Fibroblast of mammary gland (primary cell): Measurements from ENCODE around the gene GORAB.

ENCODE experiments used
- DNase-seq: peaks from one replicate; pipeline ENCODE4 v3.0.0-alpha.2; 2010; ENCODE audit warnings: low read depth
- H3K4me3 ChIP-seq: 2 replicates; pipeline ENCODE4 v1.5.1; 2011; ENCODE audit warnings: low read depth, mild to moderate bottlenecking, low read length, moderate library complexity; ENCODE audit not compliant: control insufficient read depth
- TF ChIP-seq, protein P1 (sequence below): conservative IDR thresholded peaks from 2 replicates; pipeline ENCODE4 v1.5.1; 2011; ENCODE audit warnings: low read depth, low read length, inconsistent platforms; ENCODE audit not compliant: control insufficient read depth, insufficient read depth

Gene GORAB

DNA sequence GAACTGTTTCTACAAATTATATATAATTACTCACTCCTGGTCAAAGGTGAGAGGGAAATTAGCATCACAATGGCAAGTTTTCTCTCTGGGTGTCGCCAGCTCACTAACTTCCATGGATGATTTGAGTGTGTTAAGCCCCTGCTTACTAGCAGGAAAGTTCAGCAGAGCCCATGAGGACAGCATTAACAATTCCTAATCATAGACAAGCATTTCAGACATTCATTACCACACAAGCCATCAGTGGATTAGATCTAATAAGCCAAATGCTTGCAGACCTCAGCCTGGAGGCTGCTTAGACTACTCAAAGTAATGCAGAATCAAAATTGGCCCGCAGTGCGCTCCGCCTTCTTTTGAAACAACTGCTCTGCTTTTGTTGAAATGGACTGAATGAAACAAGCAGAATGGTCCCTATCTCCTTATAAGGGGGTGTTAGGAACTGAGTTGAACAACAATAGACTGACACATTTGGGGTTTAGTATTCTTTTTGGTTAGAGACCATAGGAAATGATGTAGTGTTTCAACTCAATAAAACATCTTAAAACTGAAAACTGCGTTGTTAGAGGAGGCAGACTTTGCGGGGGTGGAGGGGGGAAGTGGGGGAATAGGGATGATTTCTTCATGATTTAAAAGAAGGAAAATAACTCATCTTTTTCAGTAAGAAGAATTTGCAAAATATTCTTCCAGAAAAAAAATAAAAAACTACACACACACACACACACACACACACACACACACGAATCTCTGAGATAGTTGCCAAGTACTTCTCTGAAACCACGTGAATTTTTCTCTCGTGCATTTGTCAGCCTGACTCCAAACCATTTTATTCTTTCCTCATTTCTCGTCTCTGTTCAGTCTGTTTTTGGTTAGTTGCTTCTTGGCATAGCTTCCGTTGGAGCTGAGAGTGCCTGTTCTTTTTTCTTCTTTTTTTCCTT is 54.6 kb downstream of the GORAB start:
- H3K4me3 ChIP-seq = peak overlapping the region; percentile 14

DNA sequence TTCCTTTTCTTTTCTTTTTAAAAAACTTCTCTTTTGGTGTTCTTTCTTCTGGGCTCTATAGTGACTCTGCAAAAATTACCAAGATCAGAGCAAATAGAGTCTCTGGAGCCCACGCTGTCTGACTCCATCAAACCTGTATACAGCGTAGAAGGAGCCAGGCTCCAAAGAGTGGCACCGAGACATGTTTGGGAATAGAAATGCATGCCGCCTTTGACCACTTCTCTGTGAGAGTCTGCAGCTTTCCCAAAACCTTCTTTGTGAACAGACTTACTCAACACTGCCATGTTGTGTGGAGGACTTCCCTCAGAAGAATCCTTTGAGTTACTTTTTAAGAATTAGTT is 55.3 kb downstream of the GORAB start:
- no peak for DNase-seq
- TF ChIP-seq, protein P1, sequence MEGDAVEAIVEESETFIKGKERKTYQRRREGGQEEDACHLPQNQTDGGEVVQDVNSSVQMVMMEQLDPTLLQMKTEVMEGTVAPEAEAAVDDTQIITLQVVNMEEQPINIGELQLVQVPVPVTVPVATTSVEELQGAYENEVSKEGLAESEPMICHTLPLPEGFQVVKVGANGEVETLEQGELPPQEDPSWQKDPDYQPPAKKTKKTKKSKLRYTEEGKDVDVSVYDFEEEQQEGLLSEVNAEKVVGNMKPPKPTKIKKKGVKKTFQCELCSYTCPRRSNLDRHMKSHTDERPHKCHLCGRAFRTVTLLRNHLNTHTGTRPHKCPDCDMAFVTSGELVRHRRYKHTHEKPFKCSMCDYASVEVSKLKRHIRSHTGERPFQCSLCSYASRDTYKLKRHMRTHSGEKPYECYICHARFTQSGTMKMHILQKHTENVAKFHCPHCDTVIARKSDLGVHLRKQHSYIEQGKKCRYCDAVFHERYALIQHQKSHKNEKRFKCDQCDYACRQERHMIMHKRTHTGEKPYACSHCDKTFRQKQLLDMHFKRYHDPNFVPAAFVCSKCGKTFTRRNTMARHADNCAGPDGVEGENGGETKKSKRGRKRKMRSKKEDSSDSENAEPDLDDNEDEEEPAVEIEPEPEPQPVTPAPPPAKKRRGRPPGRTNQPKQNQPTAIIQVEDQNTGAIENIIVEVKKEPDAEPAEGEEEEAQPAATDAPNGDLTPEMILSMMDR = no peak
- peak overlapping the region; percentile 14 for H3K4me3 ChIP-seq

More for the DNA sequence above, 54.6 kb downstream of the GORAB start:
- peak; percentile 85 for DNase-seq
- TF ChIP-seq, protein P1 = no peak

DNA sequence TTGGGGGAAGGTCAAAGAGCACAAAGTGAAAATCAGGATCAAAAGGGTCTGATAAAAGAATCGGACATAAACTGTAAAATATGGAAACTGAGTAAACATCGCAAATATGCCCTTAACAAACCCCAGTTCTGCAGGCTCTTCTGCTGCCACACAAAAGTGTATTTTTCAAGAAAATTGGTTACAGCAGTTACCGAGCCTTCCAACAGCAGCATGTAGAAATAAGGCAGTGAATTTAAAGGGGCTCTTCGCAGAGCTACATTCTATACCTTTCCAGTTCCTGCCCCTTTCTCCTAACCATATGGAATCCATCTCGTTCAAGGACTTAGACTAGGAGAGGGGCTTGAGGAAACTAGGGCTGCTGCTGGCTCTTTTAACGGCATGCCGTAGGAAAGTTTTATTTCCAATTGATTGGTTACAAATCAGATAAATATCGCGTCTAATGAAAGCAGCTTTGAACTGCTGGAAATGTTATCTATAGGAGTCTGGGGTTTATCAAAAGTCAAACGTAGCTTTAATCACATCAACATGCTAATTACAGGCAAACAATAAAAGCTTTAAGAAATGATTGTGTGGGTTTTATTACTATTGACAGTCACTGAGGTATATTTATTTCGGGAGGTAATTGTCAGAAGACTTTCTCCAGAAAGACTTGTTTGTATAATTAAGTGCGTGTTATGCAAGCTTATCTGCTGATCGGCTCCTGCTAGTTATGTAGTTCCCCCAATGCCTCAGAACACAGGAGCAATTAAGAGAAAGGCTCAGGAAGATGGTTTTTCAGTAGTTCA is 59.1 kb downstream of the GORAB start:
- TF ChIP-seq, protein P1 = no peak
- DNase-seq = no peak
- no peak overlapping the region for H3K4me3 ChIP-seq

DNA sequence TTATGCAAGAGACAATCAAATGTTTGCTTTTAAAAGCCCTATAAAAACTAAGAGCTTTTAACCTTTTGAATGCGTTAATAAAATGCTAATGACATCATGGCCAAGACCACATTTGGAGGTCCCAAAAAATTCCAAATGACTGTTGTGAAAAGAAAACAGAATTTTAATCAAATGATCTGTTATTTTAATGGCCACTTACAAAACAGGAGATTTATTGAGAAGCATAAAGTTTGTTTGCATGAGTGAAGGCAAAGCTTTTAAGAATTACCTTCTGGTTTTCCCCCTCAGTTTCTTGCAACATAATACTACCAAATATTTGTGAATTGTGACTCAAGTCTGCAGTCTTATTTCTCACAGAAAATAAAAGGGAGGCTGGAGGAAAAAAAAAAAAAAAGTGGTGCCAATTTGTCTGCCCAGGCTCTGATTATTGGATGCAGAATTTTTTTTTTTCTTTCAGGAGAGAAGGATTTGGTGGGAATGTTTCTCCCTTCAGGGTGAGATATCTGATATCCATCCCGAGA is 60.7 kb downstream of the GORAB start:
- DNase-seq = peak; percentile 38
- no peak overlapping the region for H3K4me3 ChIP-seq
- TF ChIP-seq, protein P1 = no peak

DNA sequence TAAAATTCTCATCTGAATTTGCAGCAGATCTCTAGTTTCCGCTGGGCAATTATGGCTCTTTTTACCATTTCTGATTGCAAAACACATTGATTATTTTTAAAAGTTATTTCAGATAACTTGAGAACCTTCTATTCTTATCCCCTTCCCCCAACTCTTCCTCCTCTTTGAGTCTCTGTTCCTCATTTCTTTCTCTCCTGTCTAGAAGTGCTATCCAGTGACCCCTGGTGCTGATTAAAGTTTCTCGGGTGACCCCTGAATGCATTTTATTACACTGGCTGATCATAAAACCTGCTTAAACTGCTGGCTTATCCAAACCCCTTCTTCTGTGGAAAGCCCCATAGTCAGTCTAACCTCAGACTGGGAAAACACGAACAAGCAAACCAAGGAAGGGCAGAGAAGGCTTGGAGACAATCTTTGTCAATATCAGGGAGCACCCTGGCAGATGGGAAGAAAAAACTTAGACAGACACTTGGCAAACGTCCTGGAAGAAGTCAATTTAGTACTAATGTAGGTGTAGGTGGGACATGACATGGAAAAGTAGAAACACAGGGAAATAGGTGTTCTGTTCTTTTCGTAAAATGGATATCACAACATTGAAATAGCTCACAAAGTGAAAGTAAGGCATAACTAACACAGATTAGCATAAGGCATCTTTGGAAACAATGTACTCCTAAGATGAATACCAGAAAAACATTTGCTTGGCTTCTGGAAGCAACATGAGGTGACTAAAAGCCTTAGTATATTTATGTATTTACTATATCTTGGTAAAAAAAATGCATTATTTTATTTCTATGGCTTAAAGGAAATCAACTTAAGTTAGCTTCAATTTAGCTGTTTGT is 61.4 kb downstream of the GORAB start:
- TF ChIP-seq, protein P1 = no peak
- DNase-seq = peak; percentile 14
- H3K4me3 ChIP-seq = peak overlapping the region; percentile 17

DNA sequence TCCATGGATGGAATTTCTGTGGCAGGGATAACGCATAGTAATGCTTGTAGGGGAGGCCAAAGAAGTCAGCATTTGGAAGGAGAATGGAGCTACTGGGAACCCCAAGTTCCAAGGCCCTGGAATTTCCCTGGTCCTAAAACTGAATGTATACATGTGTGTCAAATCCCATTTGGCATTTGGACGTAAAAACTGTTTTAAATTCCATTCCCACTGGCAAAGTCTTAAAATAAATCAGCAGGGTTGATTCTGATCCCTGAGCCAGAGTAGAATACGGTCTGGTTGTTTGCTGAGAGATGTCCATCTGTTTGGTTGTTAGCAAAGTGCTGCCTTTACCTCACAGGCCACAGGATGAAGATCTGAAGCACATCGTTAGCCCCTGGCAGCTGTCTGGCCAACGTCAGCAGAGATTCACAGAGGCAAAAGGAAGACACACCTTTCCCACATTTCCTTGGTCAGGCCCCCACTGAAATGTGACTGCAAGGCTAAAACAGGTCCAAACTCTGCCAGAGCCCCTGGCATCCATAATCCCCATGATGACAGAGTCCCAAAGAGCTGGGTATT is 62.2 kb downstream of the GORAB start:
- TF ChIP-seq, protein P1 = no peak
- H3K4me3 ChIP-seq = no peak overlapping the region
- no peak for DNase-seq
